Fibroblast of skin of scalp (primary cell): ENCODE measurements around the gene SLC16A8. TPM values are rescaled to one million over a fixed set of nuclear protein-coding genes. Genes with fewer than 3 reads are reported as not detected.
A peak's percentile ranks its signal among the peaks of the same experiment; 100 is the strongest.
"Not testable (repeated sequence)": the region's sequence is repeated elsewhere in the genome, so short reads cannot be mapped to it uniquely, and the experiment has no call there.

Experiments
- DNase-seq: peaks from one replicate; pipeline ENCODE4 v3.0.0-alpha.2; 2013
- polyA plus RNA-seq, 2 experiments: library from polyadenylated mRNA; unstranded; fragments of 120-200 nt; gene quantifications; one replicate each; pipeline ENCODE4 v1.2.1, GENCODE V29; 2013; ENCODE audit not compliant: insufficient read length in 2 of 2

Gene SLC16A8, protein sequence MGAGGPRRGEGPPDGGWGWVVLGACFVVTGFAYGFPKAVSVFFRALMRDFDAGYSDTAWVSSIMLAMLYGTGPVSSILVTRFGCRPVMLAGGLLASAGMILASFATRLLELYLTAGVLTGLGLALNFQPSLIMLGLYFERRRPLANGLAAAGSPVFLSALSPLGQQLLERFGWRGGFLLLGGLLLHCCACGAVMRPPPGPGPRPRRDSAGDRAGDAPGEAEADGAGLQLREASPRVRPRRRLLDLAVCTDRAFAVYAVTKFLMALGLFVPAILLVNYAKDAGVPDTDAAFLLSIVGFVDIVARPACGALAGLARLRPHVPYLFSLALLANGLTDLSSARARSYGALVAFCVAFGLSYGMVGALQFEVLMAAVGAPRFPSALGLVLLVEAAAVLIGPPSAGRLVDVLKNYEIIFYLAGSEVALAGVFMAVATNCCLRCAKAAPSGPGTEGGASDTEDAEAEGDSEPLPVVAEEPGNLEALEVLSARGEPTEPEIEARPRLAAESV
- 0.43 TPM for polyA plus RNA-seq (2013, experiment 1 of 2; ENCODE audit: insufficient read length)
- 0.75 TPM for polyA plus RNA-seq (2013, experiment 2 of 2; ENCODE audit: insufficient read length)

DNA sequence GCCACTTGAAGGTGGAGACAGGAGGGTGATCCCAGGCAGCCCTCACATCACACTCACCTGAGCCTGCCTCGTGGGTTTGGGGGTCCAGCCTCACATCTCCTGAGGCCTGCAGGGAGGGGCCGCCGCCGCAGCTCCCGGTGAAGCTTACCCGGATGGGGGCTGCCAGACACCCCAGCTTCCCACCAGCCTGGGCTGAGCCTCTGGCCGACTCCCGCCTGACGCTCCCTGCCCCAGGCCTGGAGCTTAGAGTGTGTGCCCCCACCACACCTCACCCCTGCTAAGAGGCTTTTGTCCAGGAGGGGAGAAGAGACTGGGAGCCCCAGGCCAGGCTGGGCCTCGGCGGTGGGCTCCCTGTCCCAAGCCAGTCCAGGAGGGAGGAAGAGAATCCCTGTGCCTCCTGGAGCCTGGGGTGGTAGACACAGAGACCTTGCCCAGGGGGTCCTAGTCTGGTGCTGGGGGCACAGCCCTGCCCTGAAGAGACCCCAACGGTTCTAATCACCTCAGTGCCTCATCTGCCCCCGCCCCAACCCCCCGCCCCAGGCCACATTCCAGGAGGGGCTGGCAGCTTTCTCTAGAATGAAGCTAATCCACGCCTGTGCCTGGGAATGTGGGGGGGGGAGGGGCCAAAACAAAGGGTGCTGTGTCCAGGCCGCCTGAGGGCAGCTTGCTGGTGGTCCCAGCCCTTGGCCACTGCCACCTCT lies at the start of gene SLC16A8:
SLC16A8 (minus strand) TSS at position 254 of the 701 bp plus-strand sequence. CDS start 1,311 bp downstream, outside the sequence.
- no peak for DNase-seq

DNA sequence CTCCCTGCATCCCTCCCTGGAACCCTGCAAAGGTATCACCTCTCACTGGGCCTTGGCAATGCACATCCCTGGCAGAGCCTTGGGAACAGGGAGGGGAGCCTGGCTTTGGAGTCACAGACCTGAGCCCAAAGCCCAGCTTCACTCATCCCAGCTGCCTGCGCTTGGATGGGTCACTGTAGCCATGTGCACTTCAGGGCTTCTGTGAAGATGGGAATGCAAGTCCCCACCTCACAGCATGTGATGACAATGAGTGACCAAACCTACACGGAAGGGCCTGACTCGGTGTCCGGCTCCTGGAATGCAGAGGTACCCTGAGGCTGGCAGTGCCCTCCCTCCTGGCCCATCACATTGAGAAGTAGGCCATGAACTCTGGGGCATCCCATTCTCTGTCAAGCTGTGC lies 49.3 kb upstream of the SLC16A8 start:
- DNase-seq: no peak

DNA sequence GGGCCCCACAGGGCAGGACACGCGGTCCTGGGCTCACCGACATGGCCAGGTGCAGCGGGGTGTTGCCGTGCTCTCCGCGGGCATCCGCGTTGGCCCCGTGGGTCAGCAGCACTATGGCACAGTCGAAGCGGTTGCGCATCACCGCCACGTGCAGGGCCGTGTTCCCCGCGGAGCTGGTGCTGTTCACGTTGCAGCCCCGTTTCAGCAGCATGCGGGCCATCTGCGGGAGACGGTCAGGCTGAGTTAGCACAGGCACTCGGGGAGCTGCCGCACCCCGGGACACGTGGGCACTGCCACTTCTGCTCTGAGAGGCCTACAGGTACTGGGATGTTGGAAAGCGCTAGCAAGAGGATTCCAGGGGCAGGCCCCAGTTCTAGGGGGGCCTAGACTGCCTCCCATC lies 48.8 kb upstream of the SLC16A8 start:
- DNase-seq: no peak

DNA sequence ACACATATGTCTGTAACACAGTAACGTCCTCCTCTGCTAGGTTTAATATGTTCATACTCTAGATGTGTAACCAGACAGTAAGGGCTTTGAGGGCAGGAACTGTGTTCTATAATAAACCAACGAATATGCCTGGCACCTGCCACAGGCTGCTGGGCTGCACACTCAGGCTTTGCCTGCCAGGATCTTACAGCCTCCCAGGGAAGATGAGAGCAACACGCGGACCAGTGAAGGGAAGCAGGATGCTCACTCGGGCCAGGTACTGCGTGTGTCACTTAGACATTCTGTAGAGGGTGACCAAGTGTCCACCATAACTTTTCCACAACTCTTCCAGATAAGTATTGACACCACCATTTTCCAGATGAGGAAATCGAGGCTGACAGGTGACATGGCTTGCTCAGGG lies 48.2 kb upstream of the SLC16A8 start:
- DNase-seq: no peak

DNA sequence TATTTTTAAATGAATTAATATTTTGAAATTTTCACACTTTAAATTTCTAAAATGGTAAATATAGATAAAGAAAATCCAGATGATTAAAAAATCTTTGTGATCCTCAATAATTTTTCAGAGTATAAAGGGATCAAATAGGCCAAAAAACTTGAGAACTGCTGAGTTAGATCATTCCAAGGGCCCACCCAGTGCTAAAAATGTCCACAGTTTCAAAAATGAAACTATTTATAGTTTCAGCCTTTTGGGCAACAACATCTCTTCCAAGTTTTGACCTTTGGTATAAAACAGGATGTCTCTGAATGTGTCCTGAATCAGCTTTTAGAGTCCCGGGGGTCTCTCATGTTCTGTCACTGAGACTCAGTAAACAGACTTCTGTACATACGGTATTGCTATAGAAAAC lies 47.4 kb upstream of the SLC16A8 start:
- no peak for DNase-seq

DNA sequence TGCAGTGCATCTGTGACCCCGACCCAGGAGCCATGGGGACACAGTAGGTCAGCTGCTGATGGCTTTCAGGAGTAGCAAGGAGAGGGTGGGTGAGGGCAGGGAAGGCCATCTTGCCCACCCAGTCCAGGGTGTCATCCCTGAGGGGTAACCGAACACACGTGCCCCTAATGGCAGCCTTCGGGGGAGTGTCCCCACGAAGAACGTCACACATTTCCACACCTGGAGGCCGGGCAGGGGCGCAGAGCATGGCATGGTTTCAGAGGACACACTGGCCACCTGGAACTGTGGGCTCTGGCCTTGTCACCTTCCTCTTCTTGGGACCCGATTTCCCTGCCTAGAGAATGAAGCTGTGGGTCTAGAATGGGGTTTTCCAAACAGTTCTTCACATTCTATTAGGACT lies 45.9 kb upstream of the SLC16A8 start:
- DNase-seq: no peak

DNA sequence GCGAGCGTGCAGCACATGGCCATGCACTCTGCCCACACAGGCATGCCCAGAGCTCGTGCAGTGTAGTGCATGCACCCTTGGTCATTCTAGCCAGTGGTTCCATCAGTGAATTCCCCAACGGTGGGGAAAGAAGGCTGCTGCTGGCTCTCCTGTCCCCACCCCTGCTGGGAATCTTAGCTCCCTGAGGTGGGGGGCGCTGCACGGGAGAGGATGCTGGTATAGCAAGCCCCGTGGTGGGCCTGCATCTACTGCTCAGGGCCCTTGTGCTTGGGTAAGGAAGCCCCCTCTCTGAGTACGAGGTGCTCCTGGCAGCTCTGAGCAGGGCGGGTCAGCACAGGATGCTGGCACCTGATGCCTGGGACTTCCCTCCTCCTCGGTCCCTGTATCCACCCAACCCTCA lies 45.0 kb upstream of the SLC16A8 start:
- DNase-seq: no peak

DNA sequence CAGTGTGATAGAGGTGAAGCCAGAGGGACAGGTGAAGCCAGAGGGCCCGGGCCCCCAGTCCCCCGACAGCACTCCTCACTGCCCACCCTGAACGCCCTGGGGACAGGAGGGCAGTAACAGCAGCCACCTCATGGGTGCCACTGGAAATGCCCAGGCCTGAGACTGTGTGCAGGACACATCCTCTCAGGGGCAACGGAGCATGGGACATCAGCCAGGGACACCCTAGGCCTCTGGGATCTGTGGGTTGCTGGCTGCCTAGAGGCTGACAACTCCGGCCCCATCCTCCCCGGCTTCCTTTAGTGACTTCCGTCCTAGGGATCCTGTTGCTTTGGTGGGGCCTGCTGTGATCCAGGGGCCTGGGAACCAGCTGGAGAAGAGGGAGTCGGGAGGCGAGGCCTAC lies 43.9 kb upstream of the SLC16A8 start:
- DNase-seq: no peak

DNA sequence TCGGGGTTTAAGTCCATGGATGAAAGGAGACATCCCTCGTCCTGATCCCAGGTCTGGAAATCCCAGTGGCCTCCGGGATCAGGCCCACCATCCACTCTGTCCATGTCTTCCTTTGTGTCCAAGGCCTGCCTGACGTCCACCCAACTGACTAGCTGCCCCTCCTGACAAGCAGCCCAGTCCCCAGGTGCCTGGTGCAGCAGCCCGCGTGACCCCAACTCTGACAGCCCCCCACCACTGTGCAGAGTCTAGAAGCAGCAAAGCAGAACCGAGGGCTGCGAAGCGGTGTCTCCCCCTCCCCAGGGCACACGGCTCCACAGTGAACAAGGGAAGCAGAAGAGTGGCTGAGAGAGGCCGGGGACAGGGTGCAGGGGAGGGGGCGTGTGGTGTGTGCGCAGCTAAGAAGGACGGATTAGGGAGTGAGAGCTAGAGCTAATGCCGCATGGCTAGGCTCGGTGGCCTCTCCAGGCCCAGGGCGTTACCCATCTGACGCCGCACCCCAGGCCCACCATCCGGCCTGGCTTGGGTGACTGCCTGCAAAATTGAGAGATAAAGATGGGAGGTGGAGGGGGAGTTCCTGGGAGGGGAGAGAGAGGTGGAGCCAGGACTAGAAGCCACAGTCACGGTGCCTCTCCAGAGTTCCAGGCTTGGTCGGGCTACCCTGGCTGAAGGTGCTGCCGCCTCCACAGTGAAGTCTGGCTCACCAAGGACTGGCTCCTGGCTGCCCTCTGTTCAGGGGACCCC lies 43.1 kb upstream of the SLC16A8 start:
- no peak for DNase-seq

DNA sequence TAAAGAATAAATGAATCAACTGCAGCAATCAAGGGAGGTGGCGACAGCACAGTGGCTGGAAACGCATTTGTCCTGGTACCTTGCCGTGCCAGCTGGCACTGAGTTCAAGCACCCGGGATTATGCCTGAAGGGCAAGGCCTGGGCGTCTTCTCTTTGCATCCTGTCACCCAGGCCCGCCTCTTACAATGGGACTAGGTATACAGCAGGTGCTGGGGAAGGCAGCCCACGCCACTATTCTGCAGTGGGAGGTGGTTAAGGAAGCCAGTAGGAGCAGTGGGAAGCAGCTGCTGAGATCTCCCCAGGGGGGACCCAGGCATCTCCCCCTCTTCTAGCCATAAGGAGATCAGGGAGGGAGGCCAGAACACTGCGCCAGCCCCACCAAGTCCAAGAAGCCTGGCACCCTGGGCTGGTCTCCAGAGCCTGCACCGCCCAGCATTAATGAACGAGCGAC lies 41.8 kb upstream of the SLC16A8 start:
- no peak for DNase-seq

DNA sequence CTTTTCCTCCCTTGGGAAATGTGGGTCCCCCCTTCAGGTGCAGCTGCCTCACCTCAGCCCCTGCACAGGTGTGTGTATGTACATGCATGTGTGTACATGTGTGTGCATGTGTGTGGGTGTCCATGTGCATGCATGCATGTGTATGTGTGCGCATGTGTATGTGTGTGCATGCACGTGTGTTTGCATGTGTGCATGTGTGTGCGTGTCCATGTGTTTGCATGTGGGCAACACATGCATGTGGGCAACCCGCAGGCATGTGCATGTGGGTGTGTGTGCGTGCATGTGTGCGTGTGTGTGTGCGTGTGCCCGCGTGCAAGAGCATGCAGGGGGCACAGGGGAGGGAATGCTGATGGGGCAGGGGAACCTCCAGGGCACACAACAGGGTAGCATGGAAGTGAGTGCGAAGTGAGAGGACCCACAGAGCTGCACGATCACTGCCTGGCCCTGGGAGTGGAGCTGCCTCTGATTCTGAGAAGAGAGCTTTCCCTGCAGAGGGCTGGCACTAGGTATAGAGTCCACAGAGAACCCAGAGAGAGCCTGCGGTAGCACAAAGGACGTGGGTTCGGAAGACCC lies 41.1 kb upstream of the SLC16A8 start:
- no peak for DNase-seq

DNA sequence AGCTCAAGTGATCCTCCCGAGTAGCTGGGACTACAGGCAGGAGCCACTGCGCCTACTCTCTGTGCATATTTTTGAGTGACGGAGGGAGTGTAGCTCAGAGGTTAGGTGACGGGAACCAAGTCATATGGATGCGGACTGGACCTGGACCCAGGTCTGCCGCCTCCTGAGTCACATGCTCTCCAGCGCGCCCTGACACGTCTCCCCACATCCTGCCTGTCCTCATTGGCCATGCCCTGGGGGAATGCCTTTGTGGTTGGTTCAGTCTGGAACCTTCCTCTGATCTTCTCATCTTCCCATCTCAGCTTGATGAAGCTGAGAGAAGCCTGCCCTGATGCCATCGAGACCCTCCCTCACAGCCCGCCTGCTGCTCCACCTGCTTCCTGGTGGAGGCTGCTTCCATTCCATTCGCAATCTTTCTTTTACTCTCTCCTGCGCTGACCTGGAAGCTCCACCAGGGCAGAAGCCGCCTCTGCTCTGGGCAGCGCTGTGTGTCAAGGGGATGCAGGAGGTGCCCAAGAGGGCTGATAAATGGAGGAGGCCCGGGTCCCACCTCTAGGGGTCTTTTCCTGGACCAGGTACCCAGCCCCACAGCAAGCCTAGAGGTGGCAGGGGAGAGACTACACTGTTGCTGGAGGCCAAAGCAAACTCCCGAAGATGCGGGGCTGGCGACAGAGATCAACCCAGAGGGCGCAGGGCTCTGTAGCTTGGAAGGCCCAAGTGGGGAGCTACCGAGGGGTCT lies 40.4 kb upstream of the SLC16A8 start:
- no peak for DNase-seq

DNA sequence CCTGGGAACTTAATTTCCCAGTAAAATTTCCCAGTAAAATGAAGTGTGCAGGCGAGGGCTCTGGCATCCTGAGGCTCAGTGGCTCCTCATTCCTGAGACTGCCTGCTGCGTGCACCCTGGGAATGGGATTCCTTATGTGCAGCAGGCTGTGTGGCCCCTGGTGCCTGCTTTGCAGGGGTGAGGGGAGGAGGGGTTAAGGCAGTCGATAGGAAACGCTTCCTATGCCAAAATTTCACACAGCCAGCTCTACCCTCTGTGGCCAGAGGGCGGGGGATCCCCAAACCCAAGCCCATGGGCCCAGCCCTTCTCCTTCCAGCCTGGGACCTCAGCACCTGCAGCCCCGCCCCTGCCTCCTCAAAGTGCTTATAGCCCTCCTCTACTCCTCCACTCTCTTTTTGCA lies 38.6 kb upstream of the SLC16A8 start:
- no peak for DNase-seq

DNA sequence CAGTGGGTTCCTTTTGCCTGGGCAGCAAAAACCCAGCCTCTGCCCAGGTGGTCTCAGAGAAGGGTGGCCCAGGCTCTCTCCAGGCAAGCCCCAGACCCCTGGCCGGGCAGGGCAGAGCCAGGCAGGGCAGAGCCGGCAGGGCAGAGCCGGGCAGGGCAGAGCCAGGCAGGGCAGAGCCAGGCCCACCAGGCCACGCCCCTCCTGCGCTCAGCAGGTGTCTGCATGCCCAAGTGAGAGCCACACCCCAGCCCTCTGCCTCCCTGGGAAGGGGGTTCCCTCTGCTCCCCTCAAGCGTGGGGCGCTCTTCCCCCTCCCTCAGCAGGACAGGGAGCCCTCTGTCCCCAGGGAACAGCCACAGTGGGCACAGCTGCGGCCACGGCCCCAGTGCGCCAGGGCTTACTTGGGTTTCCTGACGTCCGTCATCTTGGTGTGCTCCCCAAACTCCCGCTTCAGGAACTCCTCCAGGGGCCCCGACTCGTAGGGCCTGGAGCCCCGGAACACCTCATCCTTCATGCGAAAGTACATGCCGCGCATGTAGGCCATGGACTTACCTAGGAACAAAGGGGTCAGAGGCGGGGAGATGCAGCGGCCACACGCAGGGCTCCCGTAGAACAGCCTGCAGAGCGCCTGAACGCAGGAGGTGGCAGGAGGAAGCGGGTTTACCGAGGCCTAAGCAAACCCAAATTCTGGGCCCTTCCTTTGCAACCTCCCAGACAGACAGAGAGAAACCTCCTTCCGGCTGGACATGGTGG lies 36.6 kb upstream of the SLC16A8 start:
- no peak for DNase-seq

DNA sequence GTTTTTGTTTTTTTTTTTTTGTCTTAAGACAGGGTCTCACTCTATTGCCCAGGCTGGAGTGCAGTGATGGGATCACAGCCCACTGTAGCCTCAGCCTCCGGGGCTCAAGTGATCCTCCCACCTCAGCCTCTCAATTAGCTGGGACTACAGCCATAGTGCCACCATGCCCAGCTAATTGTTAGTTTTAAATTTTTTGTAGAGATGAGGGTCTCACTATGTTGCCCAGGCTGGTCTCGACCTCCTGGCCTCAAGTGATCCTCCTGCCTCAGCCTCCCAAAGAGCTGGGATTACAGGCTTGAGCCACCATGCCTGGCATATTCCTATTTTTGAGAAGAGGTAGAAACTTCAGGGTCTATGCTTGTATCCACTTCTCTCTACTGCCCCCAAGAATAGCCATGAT lies 34.8 kb upstream of the SLC16A8 start:
- not testable (repeated sequence) for DNase-seq

DNA sequence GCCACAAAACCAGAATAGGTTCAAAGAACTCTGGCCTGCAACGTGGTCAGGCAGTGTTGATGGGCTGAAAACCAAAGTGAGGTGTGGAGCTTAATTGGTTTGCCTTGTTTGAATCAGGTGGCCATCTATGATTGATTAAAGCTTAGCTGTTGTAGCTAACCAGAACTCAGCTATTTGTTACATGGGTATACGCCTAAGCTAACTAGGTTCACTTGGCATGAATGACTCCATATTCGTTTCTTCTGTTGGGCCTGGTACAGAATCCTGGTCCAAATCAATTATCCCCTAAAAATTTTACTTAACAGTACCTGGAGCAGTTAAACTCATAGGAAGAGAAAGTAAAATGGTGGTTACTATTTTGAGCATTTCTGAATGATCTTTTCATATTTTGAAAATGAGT lies 34.2 kb upstream of the SLC16A8 start:
- no peak for DNase-seq

DNA sequence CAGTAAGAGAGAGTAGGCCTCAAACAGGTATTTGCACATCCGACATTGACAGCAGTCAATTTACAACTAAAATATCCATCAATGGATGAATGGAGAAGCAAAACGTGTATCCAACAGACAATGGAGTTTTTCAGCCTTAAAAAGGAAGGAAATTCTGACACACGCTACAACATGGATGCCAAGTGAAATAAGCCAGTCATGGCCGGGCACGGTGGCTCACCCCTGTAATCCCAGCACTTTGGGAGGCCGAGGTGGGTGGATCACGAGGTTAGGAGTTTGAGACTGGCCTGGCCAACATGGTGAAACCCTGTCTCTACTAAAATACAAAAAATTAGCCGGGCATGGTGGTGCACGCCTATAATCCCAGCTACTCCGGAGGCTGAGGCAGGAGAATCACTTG lies 33.6 kb upstream of the SLC16A8 start:
- not testable (repeated sequence) for DNase-seq

DNA sequence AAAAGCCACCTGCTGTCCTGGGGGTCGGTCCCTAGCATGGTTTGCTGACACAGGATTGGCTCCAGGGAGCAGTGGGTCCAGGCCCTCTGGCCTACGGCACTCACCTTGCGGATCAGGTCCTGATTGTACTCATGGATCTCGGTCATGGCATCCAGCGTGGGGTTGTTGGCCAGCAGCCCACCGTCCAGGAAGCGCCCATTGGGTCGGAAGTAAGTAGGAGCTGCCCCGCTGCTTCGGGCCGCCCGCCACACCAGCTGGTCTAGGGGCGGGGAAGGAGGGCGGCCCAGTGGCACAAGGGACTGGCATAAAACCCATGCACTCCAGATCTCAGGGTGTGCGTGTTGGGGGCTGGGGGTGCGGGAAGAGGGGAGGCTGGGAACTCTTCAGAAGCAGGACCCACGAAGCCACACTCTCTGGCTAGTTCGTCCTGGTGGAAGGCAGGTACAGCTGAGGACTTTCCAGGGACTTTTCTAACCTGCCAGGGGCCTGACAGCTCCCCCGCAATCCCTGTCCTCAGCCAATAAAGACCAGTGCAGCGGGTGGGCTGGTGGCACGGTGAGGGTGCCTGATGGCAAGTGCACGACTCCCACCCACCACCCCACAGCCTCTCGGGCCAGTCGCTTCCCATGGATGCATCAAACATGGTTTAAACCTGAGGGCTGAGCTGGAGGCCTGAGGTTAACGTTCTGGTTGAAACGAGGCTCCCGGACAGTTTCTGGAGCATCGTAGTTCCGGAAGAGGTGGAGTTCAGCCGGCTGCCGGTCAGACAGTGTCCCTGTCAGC lies 31.6 kb upstream of the SLC16A8 start:
- no peak for DNase-seq

DNA sequence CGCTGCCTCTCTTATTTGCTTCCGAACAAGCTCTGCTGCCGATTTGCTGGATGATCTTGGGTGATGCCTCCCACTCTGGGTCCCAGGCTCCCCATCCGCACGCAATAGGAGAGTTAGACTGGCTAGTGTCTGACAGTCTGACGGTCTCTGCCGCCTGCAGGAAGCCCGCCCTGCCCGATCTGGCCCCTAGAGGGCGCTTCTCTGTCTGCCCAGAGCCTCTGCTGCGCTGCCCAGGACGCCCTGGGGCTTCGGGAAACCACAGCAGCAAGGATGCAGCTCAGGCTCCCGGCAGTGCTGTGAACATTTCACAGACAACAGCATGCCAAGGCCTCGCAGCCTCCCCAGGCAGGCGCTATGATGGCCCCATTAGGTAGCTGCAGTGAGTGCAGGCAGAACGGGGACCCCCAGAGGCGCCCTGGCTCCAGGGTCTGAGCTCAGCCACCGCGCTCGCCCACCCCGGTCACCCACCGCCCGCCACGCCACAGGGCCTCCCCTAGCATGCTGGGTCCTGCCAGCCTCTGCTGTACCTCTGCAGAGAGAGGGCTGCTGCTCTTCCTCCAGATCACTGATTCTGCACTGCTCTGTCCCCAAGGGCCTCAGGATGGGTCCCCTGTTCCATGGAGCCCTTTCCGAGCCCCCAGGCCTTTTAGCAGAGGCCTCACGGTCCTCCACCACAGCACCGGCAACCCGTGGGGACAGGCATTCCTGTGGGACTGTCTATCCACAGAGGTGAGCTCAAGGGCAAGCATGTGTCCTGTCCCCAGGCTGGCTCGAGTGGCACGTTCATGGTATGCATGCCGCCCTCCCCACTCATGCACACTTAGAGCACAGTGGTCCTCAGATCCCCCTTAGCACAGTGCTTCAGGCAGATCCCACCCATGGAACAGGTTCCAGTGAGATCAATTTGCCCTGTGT lies 30.8 kb upstream of the SLC16A8 start:
- peak; percentile 86 for DNase-seq
